H1 (cell line): ENCODE results near the gene OR5H15. TPM values are rescaled to one million over a fixed set of nuclear protein-coding genes. Genes with fewer than 3 reads are reported as not detected.

Experiments used
- CTCF ChIA-PET: fragments of 300-600 bp; sonication (Branson Sonifier 250); formaldehyde crosslinking; loops from one replicate; lab custom pipeline; 2021; ENCODE audit not compliant: partially characterized antibody; lab: Charles Lee
- POLR2A ChIA-PET: fragments of 300-600 bp; sonication (Branson Sonifier 250); formaldehyde crosslinking; loops from one replicate; lab custom pipeline; 2021; ENCODE audit warnings: inconsistent platforms; ENCODE audit not compliant: partially characterized antibody; lab: Charles Lee
- DNase-seq, 2 experiments: peaks; one replicate each; pipeline versions ENCODE4 v3.0.0 to v3.0.0-alpha.2; 2010 to 2022; ENCODE audit warnings: low spot score in 2 of 2, low read depth in 1 of 2, mixed read lengths in 1 of 2
- FAIRE-seq: peaks from 2 replicates; lab custom pipeline; 2011; peaks lifted over from hg19 to GRCh38; lab: Jason Lieb, UNC
- H2AFZ ChIP-seq: 2 replicates; pipeline ENCODE4 v1.8.1; 2012; ENCODE audit warnings: low read length, inconsistent platforms
- H2AK5ac ChIP-seq: 2 replicates; pipeline ENCODE4 v1.6.1; 2013; ENCODE audit warnings: low read depth, low read length
- H2BK120ac ChIP-seq: replicated peaks from 2 replicates; pipeline ENCODE3; 2013; ENCODE audit warnings: low read depth, low read length, inconsistent platforms
- H2BK12ac ChIP-seq: 2 replicates; pipeline ENCODE4 v1.6.1; 2013; ENCODE audit warnings: low read depth, low read length
- H2BK15ac ChIP-seq: 2 replicates; pipeline ENCODE4 v1.6.1; 2013; ENCODE audit warnings: low read length
- H2BK20ac ChIP-seq: 2 replicates; pipeline ENCODE4 v1.6.1; 2013; ENCODE audit warnings: low read length
- H2BK5ac ChIP-seq: 2 replicates; pipeline ENCODE4 v1.6.1; 2013; ENCODE audit warnings: low read depth, low read length
- H3K14ac ChIP-seq: 2 replicates; pipeline ENCODE4 v1.6.1; 2013; ENCODE audit warnings: inconsistent platforms; ENCODE audit not compliant: insufficient read length
- H3K18ac ChIP-seq: 2 replicates; pipeline ENCODE4 v1.6.1; 2013; ENCODE audit warnings: low read length; ENCODE audit errors: extremely low read depth
- H3K23ac ChIP-seq: 2 replicates; pipeline ENCODE4 v1.6.1; 2013; ENCODE audit warnings: inconsistent platforms; ENCODE audit not compliant: insufficient read length
- H3K23me2 ChIP-seq: 2 replicates; pipeline ENCODE4 v1.6.1; 2013; ENCODE audit warnings: low read depth, low read length
- H3K27ac ChIP-seq: 2 replicates; pipeline ENCODE4 v1.6.1; 2011; ENCODE audit warnings: low read depth, low read length, inconsistent platforms
- H3K27me3 ChIP-seq, 4 experiments: replicated peaks in 1 of 4; 1 replicate in 1 of 4; 2 replicates in 3 of 4; pipeline versions ENCODE4 v1.6.1 to v1.8.1; 2011 to 2013; ENCODE audit warnings: low read length in 3 of 4, mild to moderate bottlenecking in 3 of 4, inconsistent platforms in 2 of 4, mixed read lengths in 2 of 4, moderate library complexity in 1 of 4; ENCODE audit not compliant: control insufficient read depth in 3 of 4, insufficient read depth in 3 of 4; ENCODE audit errors: extremely low read depth in 1 of 4
- H3K36me3 ChIP-seq, 4 experiments: 2 replicates each; pipeline versions ENCODE4 v1.6.1 to v1.8.1; 2011 to 2013; ENCODE audit warnings: mild to moderate bottlenecking in 4 of 4, low read length in 3 of 4, moderate library complexity in 2 of 4, control low read depth in 1 of 4, inconsistent platforms in 1 of 4; ENCODE audit not compliant: insufficient read depth in 4 of 4, control insufficient read depth in 2 of 4
- H3K4ac ChIP-seq: replicated peaks from 2 replicates; pipeline ENCODE3; 2013; ENCODE audit warnings: low read length, low read depth, mixed read lengths, inconsistent platforms; ENCODE audit not compliant: insufficient read length
- H3K4me1 ChIP-seq, 4 experiments: replicated peaks in 1 of 4; 1 replicate in 1 of 4; 2 replicates in 3 of 4; pipeline versions ENCODE4 v1.6.1 to v1.8.1; 2011 to 2013; ENCODE audit warnings: low read length in 3 of 4, inconsistent platforms in 2 of 4, mixed read lengths in 1 of 4; ENCODE audit not compliant: insufficient read depth in 4 of 4, control insufficient read depth in 3 of 4
- H3K4me2 ChIP-seq, 2 experiments: 2 replicates each; pipeline versions ENCODE4 v1.6.1 to v1.8.1; 2011 to 2013; ENCODE audit warnings: low read depth in 2 of 2, low read length in 2 of 2, control low read depth in 1 of 2, inconsistent platforms in 1 of 2, mild to moderate bottlenecking in 1 of 2; ENCODE audit not compliant: insufficient read depth in 1 of 2
- H3K4me3 ChIP-seq, 4 experiments: fragments of 200-600, 300-600 bp in 1 of 4; sonication (generic), shearing (Covaris generic), sonication (Bioruptor Twin) in 1 of 4; 2 replicates each; pipeline versions ENCODE4 v1.5.1 to v1.8.1; 2011 to 2016; ENCODE audit warnings: low read length in 4 of 4, low read depth in 3 of 4, control low read depth in 2 of 4, inconsistent platforms in 2 of 4, mild to moderate bottlenecking in 2 of 4, mixed read lengths in 1 of 4, moderate library complexity in 1 of 4; ENCODE audit not compliant: insufficient read depth in 2 of 4; ENCODE audit errors: extremely low read depth in 1 of 4
- H3K56ac ChIP-seq: replicated peaks from 2 replicates; pipeline ENCODE3; 2013; ENCODE audit warnings: low read depth, mild to moderate bottlenecking, mixed read lengths, low read length, inconsistent platforms; ENCODE audit not compliant: insufficient read length
- H3K79me1 ChIP-seq: 2 replicates; pipeline ENCODE4 v1.6.1; 2013; ENCODE audit warnings: low read depth, low read length, control low read depth
- H3K79me2 ChIP-seq, 2 experiments: 2 replicates each; pipeline versions ENCODE4 v1.6.1 to v1.8.1; 2012 to 2013; ENCODE audit warnings: low read length in 2 of 2, mild to moderate bottlenecking in 2 of 2, inconsistent platforms in 1 of 2; ENCODE audit not compliant: insufficient read depth in 2 of 2, control insufficient read depth in 1 of 2
- H3K9ac ChIP-seq, 4 experiments: replicated peaks in 1 of 4; 1 replicate in 1 of 4; 2 replicates in 3 of 4; pipeline versions ENCODE4 v1.6.1 to v1.8.1; 2011 to 2013; ENCODE audit warnings: low read depth in 3 of 4, low read length in 3 of 4, control low read depth in 2 of 4, mild to moderate bottlenecking in 2 of 4, moderate library complexity in 2 of 4, inconsistent platforms in 1 of 4; ENCODE audit errors: extremely low read depth in 1 of 4
- H3K9me3 ChIP-seq, 2 experiments: 2 replicates each; pipeline versions ENCODE4 v1.6.1 to v1.8.1; 2012 to 2013; ENCODE audit warnings: mild to moderate bottlenecking in 2 of 2, moderate library complexity in 2 of 2, control low read depth in 1 of 2, inconsistent platforms in 1 of 2, low read depth in 1 of 2, low read length in 1 of 2, mixed read lengths in 1 of 2; ENCODE audit not compliant: insufficient read depth in 2 of 2
- H4K20me1 ChIP-seq, 2 experiments: replicated peaks in 1 of 2; 2 replicates each; pipeline versions ENCODE3 to v1.8.1; 2011 to 2013; ENCODE audit warnings: inconsistent platforms in 2 of 2, low read length in 2 of 2, mild to moderate bottlenecking in 1 of 2; ENCODE audit not compliant: insufficient read depth in 2 of 2, control insufficient read depth in 1 of 2
- H4K5ac ChIP-seq: 2 replicates; pipeline ENCODE4 v1.6.1; 2013; ENCODE audit warnings: low read length, low read depth, mixed read lengths, inconsistent platforms; ENCODE audit not compliant: insufficient read length
- H4K8ac ChIP-seq: 2 replicates; pipeline ENCODE4 v1.8.0; 2013; ENCODE audit warnings: mild to moderate bottlenecking, moderate library complexity, low read length, inconsistent platforms; ENCODE audit not compliant: insufficient read depth; ENCODE audit errors: extremely low read depth
- H4K91ac ChIP-seq: replicated peaks from 2 replicates; pipeline ENCODE3; 2013; ENCODE audit warnings: low read length, mixed read lengths, inconsistent platforms; ENCODE audit not compliant: insufficient read length
- HDAC2 ChIP-seq, 2 experiments: fragments of 300-600 bp in 1 of 2; sonication (generic) in 1 of 2; IDR thresholded peaks; 2 replicates each; pipeline ENCODE4 v1.6.1; 2011 to 2012; ENCODE audit warnings: low read depth in 2 of 2, low read length in 2 of 2, mild to moderate bottlenecking in 2 of 2, moderate library complexity in 2 of 2, borderline replicate concordance in 1 of 2, inconsistent platforms in 1 of 2
- KDM4A ChIP-seq: IDR thresholded peaks from one replicate; pipeline ENCODE4 v1.7.1; 2012; ENCODE audit warnings: low read depth, mild to moderate bottlenecking, moderate library complexity, low read length, inconsistent platforms; ENCODE audit not compliant: severe bottlenecking
- polyA plus RNA-seq, 7 experiments: library from polyadenylated mRNA; depleted of rRNA in 3 of 7; stranded (reverse) in 5 of 7; unstranded in 2 of 7; fragments of >200 nt in 5 of 7; fragments of 200-250 nt in 2 of 7; gene quantifications; 1 replicate in 5 of 7; 2 replicates in 1 of 7; 4 replicates in 1 of 7; pipeline versions ENCODE4 v1.2.1 to v1.2.3, GENCODE V29; 2011 to 2013; ENCODE audit warnings: missing spikeins in 2 of 7, mixed read lengths in 2 of 7
- total RNA-seq: library from RNA; stranded (reverse); fragmentation: NEBNext Ultra II Directional; extraction: Animal tissue kit (Norgen Biotek cat#: 25700); gene quantifications from 2 replicates; pipeline ENCODE4 v1.2.1, GENCODE V29; 2021

OR5H15 gene
- total and polyA plus RNA-seq, 2 of the 8 experiments (the other 6 are each of a cell fraction or from before 2014, with no cell fraction given), result not detected

GRCh38 chr3:98182196-98182595 is 15.7 kb downstream of the OR5H15 start:
- H3K27me3 ChIP-seq, result no peaks in the 10 kb centered on the region
- H3K4me1 ChIP-seq, result peaks cover 0 to 4% (median 0%) of the 10 kb centered on the region in 4 experiments; a peak in 1 of 7 replicates
- no peak overlapping the region for H3K9ac ChIP-seq
- H2BK20ac ChIP-seq, result no peak overlapping the region
- no peaks in the 10 kb centered on the region for H3K23me2 ChIP-seq
- H2AK5ac ChIP-seq, result no peak overlapping the region
- POLR2A ChIA-PET, result no interaction called here
- H3K4ac ChIP-seq, result no peak overlapping the region
- H3K9me3 ChIP-seq, result no peaks in the 10 kb centered on the region
- no peak overlapping the region for H2BK15ac ChIP-seq
- no peaks in the 10 kb centered on the region for H3K79me1 ChIP-seq
- H2AFZ ChIP-seq, result no peak overlapping the region
- no peaks in the 10 kb centered on the region for H3K79me2 ChIP-seq
- no peak overlapping the region for H2BK12ac ChIP-seq
- CTCF ChIA-PET, result interaction anchor here (1.2 to 8.2 kb wide), 3 partner anchors 77 to 405 kb away, joined by 3 to 61 read pairs (median 5); no protein-coding TSS in a partner anchor
- H2BK120ac ChIP-seq, result no peak overlapping the region
- H4K5ac ChIP-seq, result no peak overlapping the region
- H3K27ac ChIP-seq, result no peak overlapping the region
- H3K14ac ChIP-seq, result no peak overlapping the region
- no peaks in the 10 kb centered on the region for H4K20me1 ChIP-seq
- no peak overlapping the region for H3K4me2 ChIP-seq
- no peak overlapping the region for H3K23ac ChIP-seq
- FAIRE-seq, result no peak
- H3K4me3 ChIP-seq, result no peak overlapping the region
- H3K36me3 ChIP-seq, result no peaks in the 10 kb centered on the region
- H3K18ac ChIP-seq, result no peak overlapping the region; the same call in 1 of the 2 replicates
- H4K8ac ChIP-seq, result no peak overlapping the region
- no peak for DNase-seq
- H2BK5ac ChIP-seq, result no peak overlapping the region
- no peak overlapping the region for H3K56ac ChIP-seq
- no peak overlapping the region for H4K91ac ChIP-seq
- TF ChIP-seq KDM4A, result no peak
- TF ChIP-seq HDAC2 (IDR thresholded peaks at IDR 0.05; ENCODE audit: borderline replicate concordance in 1 of 2, low read depth in 2 of 2, low read length in 2 of 2), result no peak
